ENCODE results near the gene LDLRAD3. TPM values are rescaled to one million over a fixed set of nuclear protein-coding genes. Genes with fewer than 3 reads are reported as not detected.

LDLRAD3 gene
- total and polyA plus RNA-seq, 3 donors from 2014 or later = 7.1 to 14.6 (median 12.0) TPM

DNA sequence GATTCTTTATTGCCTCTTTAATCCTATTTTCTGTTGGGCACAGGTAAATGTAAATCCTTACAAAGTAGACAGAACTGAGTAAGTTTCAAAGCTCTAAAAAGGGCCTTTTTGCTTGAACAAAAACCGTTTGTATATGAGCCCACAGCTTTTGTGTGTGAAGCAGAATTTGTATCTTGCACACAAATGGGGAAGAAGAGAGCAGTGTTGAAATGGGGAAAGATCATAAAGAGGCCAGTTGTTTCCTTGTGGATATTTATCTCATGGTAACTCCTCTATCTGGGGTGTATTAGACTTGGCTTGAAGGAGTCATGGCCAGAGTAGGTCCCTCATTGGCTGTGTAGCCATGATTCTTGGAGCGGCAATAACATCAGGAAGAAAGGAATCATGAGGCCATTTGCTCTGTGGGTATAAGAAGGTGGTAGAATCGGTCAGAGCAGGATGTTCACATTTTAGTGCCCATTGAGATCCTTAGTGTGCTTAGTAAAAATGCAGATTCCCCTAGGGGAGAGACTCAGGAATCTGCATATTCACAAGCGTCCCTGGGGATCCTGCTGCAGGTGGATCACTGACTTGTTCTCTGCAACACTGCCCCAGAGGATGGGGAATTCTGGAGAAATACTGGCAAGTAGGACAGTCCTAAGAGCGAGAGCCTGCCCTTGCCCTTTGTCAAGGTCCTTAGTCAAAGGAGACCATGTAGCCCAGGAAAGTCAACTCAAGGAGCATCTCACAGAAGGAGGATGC lies 126.5 kb downstream of the LDLRAD3 start:
- H3K4me3 ChIP-seq = no peak overlapping the region
- 73 to 82% methylated on average over 5 of the region's 5 CpGs for WGBS, 2 donors
- peaks cover 6% of the 10 kb centered on the region for H3K4me1 ChIP-seq
- no peaks in the 10 kb centered on the region for H3K27me3 ChIP-seq
- intact Hi-C loops (cut with DNase I; ENCODE audit: low total_unique reads) = no loop called here
- TF ChIP-seq CTCF (IDR thresholded peaks at IDR 0.05) (no peak), POLR2A (IDR thresholded peaks at IDR 0.05) (no peak)
- no peak overlapping the region for H3K27ac ChIP-seq
- H3K9me3 ChIP-seq = no peaks in the 10 kb centered on the region
- no peaks in the 10 kb centered on the region for H3K36me3 ChIP-seq (ENCODE audit: low read depth, missing control alignments)
- no peak for DNase-seq

DNA sequence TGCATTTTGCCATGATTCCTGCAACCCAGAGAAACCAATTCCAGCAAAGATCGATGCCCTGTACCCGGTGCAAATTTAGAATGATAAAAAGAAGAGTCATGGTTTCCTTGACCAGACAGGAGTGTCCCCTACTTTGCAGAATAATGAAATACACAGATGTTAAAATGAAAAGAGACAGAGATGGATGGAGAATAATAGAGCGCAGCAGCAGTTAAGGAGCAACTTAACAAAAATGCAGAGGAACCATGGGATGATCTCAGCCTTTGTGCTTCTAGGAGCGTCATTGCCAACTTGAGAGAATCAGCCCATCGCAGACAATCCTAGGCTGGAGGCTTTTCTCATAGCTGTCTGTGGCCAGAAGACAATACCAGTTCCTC lies 127.1 kb downstream of the LDLRAD3 start:
- WGBS, 2 donors = 83 to 95% methylated on average over 5 of the region's 5 CpGs
- intact Hi-C loops (cut with DNase I; ENCODE audit: low total_unique reads) = no loop called here

GRCh38 chr11:36071917-36072500 lies 128.1 kb downstream of the LDLRAD3 start:
- Histone ChIP-seq H3K4me3 (no peak overlapping the region), H3K36me3 (ENCODE audit: low read depth, missing control alignments) (no peaks in the 10 kb centered on the region), H3K4me1 (peaks cover 6% of the 10 kb centered on the region), H3K27me3 (no peaks in the 10 kb centered on the region), H3K9me3 (no peaks in the 10 kb centered on the region), H3K27ac (no peak overlapping the region)
- no peak for TF ChIP-seq POLR2A (IDR thresholded peaks at IDR 0.05)
- no peak for TF ChIP-seq CTCF (IDR thresholded peaks at IDR 0.05)
- DNase-seq = no peak
- intact Hi-C loops (cut with DNase I; ENCODE audit: low total_unique reads) = no loop called here
- 65 to 91% methylated on average over 2 of the region's 2 CpGs for WGBS, 2 donors

More for the DNA sequence above, 127.1 kb downstream of the LDLRAD3 start:
- no peak for DNase-seq
- Histone ChIP-seq H3K27ac (no peak overlapping the region), H3K36me3 (ENCODE audit: low read depth, missing control alignments) (no peaks in the 10 kb centered on the region), H3K27me3 (no peaks in the 10 kb centered on the region), H3K4me3 (no peak overlapping the region), H3K4me1 (peaks cover 6% of the 10 kb centered on the region), H3K9me3 (no peaks in the 10 kb centered on the region)
- TF ChIP-seq CTCF (IDR thresholded peaks at IDR 0.05) = no peak
- no peak for TF ChIP-seq POLR2A (IDR thresholded peaks at IDR 0.05)

GRCh38 chr11:36073411-36074203 lies 129.7 kb downstream of the LDLRAD3 start:
- intact Hi-C loops (cut with DNase I; ENCODE audit: low total_unique reads) = no loop called here
- Histone ChIP-seq H3K9me3 (no peaks in the 10 kb centered on the region), H3K27me3 (no peaks in the 10 kb centered on the region), H3K36me3 (ENCODE audit: low read depth, missing control alignments) (no peaks in the 10 kb centered on the region), H3K4me3 (no peak overlapping the region), H3K4me1 (peaks cover 6% of the 10 kb centered on the region), H3K27ac (no peak overlapping the region)
- WGBS, 2 donors = 64 to 70% methylated on average over 9 of the region's 9 CpGs
- DNase-seq = no peak
- TF ChIP-seq CTCF (IDR thresholded peaks at IDR 0.05) (no peak), POLR2A (IDR thresholded peaks at IDR 0.05) (no peak)
